Gastroesophageal sphincter (tissue), 3 donors: ENCODE results near the gene PRRG1.

Experiments used
- EP300 ChIP-seq: sonication (generic); formaldehyde crosslinking; IDR thresholded peaks from one replicate; pipeline ENCODE4 v1.6.1; 2017; ENCODE audit warnings: antibody characterized with exemption, mild to moderate bottlenecking
- POLR2A ChIP-seq, 2 donors: fragments of 450-650 bp; IDR thresholded peaks; one replicate each; pipeline ENCODE4 v1.6.1; 2017; ENCODE audit warnings: antibody characterized with exemption in 2 of 2, mild to moderate bottlenecking in 2 of 2, moderate library complexity in 1 of 2
- POLR2AphosphoS5 ChIP-seq: sonication (generic); formaldehyde crosslinking; IDR thresholded peaks from one replicate; pipeline ENCODE4 v1.6.1; 2017; ENCODE audit warnings: antibody characterized with exemption
- TF ChIP-seq, protein P1 (sequence below), 4 experiments: fragments of 200-600 bp in 2 of 4; fragments of 450-650 bp in 2 of 4; sonication (generic) in 1 of 4; IDR thresholded peaks; one replicate each; pipeline ENCODE4 v1.5.1; 2017 to 2019; ENCODE audit warnings: antibody characterized with exemption in 4 of 4, mild to moderate bottlenecking in 2 of 4, moderate library complexity in 2 of 4

DNA sequence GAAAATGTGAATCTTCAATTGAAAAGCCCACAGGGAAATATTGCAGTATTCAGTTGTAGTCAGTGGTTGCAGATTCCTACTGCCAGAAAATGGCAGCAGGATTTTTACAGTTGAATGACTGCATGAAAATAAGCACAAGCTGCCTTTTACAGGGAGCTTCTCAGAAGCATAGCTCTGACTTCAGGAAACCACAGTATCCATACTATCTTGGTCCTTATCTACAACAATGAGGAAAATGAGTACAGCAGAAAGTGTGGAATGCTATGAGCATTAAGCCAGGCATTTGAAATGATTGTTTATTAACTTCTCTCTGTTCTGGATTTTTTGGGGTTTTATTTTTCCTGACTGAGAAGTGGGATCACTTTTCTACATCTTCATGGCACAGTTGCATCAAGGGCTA lies 34.6 kb upstream of the PRRG1 start:
- TF ChIP-seq, protein P1, sequence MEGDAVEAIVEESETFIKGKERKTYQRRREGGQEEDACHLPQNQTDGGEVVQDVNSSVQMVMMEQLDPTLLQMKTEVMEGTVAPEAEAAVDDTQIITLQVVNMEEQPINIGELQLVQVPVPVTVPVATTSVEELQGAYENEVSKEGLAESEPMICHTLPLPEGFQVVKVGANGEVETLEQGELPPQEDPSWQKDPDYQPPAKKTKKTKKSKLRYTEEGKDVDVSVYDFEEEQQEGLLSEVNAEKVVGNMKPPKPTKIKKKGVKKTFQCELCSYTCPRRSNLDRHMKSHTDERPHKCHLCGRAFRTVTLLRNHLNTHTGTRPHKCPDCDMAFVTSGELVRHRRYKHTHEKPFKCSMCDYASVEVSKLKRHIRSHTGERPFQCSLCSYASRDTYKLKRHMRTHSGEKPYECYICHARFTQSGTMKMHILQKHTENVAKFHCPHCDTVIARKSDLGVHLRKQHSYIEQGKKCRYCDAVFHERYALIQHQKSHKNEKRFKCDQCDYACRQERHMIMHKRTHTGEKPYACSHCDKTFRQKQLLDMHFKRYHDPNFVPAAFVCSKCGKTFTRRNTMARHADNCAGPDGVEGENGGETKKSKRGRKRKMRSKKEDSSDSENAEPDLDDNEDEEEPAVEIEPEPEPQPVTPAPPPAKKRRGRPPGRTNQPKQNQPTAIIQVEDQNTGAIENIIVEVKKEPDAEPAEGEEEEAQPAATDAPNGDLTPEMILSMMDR (IDR thresholded peaks at IDR 0.05) = no peak
- TF ChIP-seq POLR2AphosphoS5 (no peak), POLR2A (IDR thresholded peaks at IDR 0.05) (no peak), EP300 (no peak)
